Natural killer cell (primary cell): ENCODE measurements around the gene DAPP1. TPM values are rescaled to one million over a fixed set of nuclear protein-coding genes. Genes with fewer than 3 reads are reported as not detected.

Experiments used
- ATAC-seq, 3 donors: fragments of 150-1000 bp in 2 of 3; fragments of 200-7000 bp in 1 of 3; cut with Tn5 transposase; 1 replicate in 1 of 3; 2 replicates in 2 of 3; pipeline ENCODE4 v1.10.0; 2021; ENCODE audit warnings: mild to moderate bottlenecking in 2 of 3, moderate library complexity in 2 of 3
- DNase-seq, 2 donors: peaks; one replicate each; pipeline versions ENCODE4 v3.0.0 to v3.0.0-alpha.2; 2013 to 2021; ENCODE audit warnings: mixed read lengths in 1 of 2
- H3K27ac ChIP-seq: one replicate; pipeline ENCODE4 v1.5.1; 2013; ENCODE audit warnings: mild to moderate bottlenecking, low read length
- H3K27me3 ChIP-seq: one replicate; pipeline ENCODE4 v1.6.1; 2013; ENCODE audit warnings: low read length; ENCODE audit not compliant: control insufficient read depth, insufficient read depth
- H3K36me3 ChIP-seq: one replicate; pipeline ENCODE4 v1.6.1; 2013; ENCODE audit warnings: low read length; ENCODE audit not compliant: control insufficient read depth, insufficient read depth
- H3K4me1 ChIP-seq: one replicate; pipeline ENCODE4 v1.6.1; 2013; ENCODE audit warnings: low read length; ENCODE audit not compliant: control insufficient read depth, insufficient read depth
- H3K4me3 ChIP-seq: one replicate; pipeline ENCODE4 v1.5.1; 2013; ENCODE audit warnings: low read length
- H3K9me3 ChIP-seq: one replicate; pipeline ENCODE4 v1.6.1; 2013; ENCODE audit warnings: low read length; ENCODE audit not compliant: control insufficient read depth, insufficient read depth
- H3K27ac Mint-ChIP-seq, 2 donors: one replicate each; pipeline ENCODE4 v1.8.0; 2022; ENCODE audit warnings: mild to moderate bottlenecking in 2 of 2, mixed read lengths in 2 of 2, moderate library complexity in 1 of 2
- H3K27me3 Mint-ChIP-seq, 2 donors: one replicate each; pipeline ENCODE4 v1.8.0; 2022; ENCODE audit warnings: low read depth in 2 of 2, mixed read lengths in 2 of 2
- H3K36me3 Mint-ChIP-seq: one replicate; pipeline ENCODE4 v1.8.0; 2022; ENCODE audit warnings: mixed read lengths
- H3K4me1 Mint-ChIP-seq, 2 donors: one replicate each; pipeline ENCODE4 v1.8.0; 2022; ENCODE audit warnings: mixed read lengths in 2 of 2
- H3K4me3 Mint-ChIP-seq: one replicate; pipeline ENCODE4 v1.8.0; 2022; ENCODE audit warnings: mild to moderate bottlenecking, moderate library complexity, mixed read lengths
- H3K9me3 Mint-ChIP-seq, 2 donors: one replicate each; pipeline ENCODE4 v1.8.0; 2022; ENCODE audit warnings: mixed read lengths in 2 of 2
- WGBS: methylation state at CpG from one replicate; pipeline ENCODE4 v1.1.7; 2013; ENCODE audit warnings: missing lambda C conversion rate; ENCODE audit not compliant: insufficient coverage; 5-methylcytosine and 5-hydroxymethylcytosine counted together
- intact Hi-C: fragments of 100-400 bp; cut with micrococcal nuclease; formaldehyde crosslinking; loops from one replicate; pipeline ENCODE4 v1.14.2; 2022
- total RNA-seq, 4 donors: library from RNA; stranded (reverse); fragments of 120-200 nt in 1 of 4; gene quantifications; one replicate each; pipeline versions ENCODE4 v1.2.3 to v1.2.4, GENCODE V29; 2013 to 2022
- TF ChIP-seq, protein P1 (sequence below): fragments of 200-600 bp; IDR thresholded peaks from one replicate; pipeline ENCODE4 v1.8.0; 2022; ENCODE audit warnings: antibody characterized with exemption

The DAPP1 gene
- total RNA-seq, 3 donors from 2014 or later (not counting 1 experiment from before 2014, with no cell fraction given) = 5.9 to 7.3 (median 6.8) TPM

- Mint-ChIP-seq H3K27ac (no peak overlapping the region), H3K9me3 (no peaks in the 10 kb centered on the region), H3K4me1 (no peaks in the 10 kb centered on the region), H3K36me3 (no peaks in the 10 kb centered on the region), H3K4me3 (no peak overlapping the region), H3K27me3 (no peaks in the 10 kb centered on the region)
- intact Hi-C loops = no loop called here
- TF ChIP-seq, protein P1, sequence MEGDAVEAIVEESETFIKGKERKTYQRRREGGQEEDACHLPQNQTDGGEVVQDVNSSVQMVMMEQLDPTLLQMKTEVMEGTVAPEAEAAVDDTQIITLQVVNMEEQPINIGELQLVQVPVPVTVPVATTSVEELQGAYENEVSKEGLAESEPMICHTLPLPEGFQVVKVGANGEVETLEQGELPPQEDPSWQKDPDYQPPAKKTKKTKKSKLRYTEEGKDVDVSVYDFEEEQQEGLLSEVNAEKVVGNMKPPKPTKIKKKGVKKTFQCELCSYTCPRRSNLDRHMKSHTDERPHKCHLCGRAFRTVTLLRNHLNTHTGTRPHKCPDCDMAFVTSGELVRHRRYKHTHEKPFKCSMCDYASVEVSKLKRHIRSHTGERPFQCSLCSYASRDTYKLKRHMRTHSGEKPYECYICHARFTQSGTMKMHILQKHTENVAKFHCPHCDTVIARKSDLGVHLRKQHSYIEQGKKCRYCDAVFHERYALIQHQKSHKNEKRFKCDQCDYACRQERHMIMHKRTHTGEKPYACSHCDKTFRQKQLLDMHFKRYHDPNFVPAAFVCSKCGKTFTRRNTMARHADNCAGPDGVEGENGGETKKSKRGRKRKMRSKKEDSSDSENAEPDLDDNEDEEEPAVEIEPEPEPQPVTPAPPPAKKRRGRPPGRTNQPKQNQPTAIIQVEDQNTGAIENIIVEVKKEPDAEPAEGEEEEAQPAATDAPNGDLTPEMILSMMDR = no peak
- ATAC-seq (no peak), DNase-seq (no peak)
- Histone ChIP-seq H3K27ac (no peak overlapping the region), H3K36me3 (peaks cover 18% of the 10 kb centered on the region), H3K4me3 (no peak overlapping the region), H3K9me3 (no peaks in the 10 kb centered on the region), H3K4me1 (no peaks in the 10 kb centered on the region), H3K27me3 (no peaks in the 10 kb centered on the region)
- 98% methylated on average over 3 of the region's 5 CpGs for WGBS
These were observed 17.1 kb downstream of the DAPP1 start for GRCh38 chr4:99833756-99834155.

DNA sequence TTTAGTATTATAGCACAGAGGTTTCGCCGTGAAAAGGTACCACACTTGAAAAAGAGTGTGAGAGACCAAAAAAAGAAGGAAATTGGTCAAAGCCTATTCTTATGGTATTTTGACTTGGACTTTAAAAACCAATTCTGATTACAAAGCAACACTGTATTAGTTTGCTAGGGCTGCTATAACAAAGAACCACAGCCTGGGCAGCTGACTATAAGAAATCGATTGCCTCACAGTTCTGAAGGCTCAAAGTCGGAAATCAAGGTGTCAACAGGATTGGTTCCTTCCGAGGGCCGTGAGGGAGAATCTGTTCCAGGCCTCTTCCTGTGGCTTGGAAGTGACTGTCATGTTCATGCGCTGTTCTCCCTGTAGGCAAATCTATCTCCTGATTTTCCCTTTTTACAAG, 17.9 kb downstream of the DAPP1 start:
- 96% methylated on average over 5 of the region's 7 CpGs for WGBS
- no peaks in the 10 kb centered on the region for H3K36me3 Mint-ChIP-seq
- no peak overlapping the region for H3K27ac Mint-ChIP-seq

GRCh38 chr4:99835942-99836341, 19.3 kb downstream of the DAPP1 start:
- H3K27ac Mint-ChIP-seq = no peak overlapping the region

More for the DNA sequence above, 17.9 kb downstream of the DAPP1 start:
- DNase-seq (no peak), ATAC-seq (no peak)
- Mint-ChIP-seq H3K9me3 (no peaks in the 10 kb centered on the region), H3K4me1 (no peaks in the 10 kb centered on the region), H3K27me3 (no peaks in the 10 kb centered on the region), H3K4me3 (no peak overlapping the region)
- intact Hi-C loops = no loop called here
- Histone ChIP-seq H3K27me3 (no peaks in the 10 kb centered on the region), H3K9me3 (no peaks in the 10 kb centered on the region), H3K4me1 (no peaks in the 10 kb centered on the region), H3K36me3 (peaks cover 18% of the 10 kb centered on the region), H3K4me3 (no peak overlapping the region), H3K27ac (no peak overlapping the region)
- TF ChIP-seq, protein P1 = no peak

GRCh38 chr4:99838927-99839326, 22.3 kb downstream of the DAPP1 start:
- no peaks in the 10 kb centered on the region for H3K4me1 Mint-ChIP-seq
- no peaks in the 10 kb centered on the region for H3K27me3 Mint-ChIP-seq
- H3K27me3 ChIP-seq = no peaks in the 10 kb centered on the region
- intact Hi-C loops = no loop called here
- H3K36me3 Mint-ChIP-seq = no peaks in the 10 kb centered on the region
- no peak overlapping the region for H3K27ac Mint-ChIP-seq
- ATAC-seq = no peak
- no peak overlapping the region for H3K27ac ChIP-seq
- no peak for DNase-seq
- TF ChIP-seq, protein P1 = no peak
- no peaks in the 10 kb centered on the region for H3K4me1 ChIP-seq
- H3K4me3 Mint-ChIP-seq = no peak overlapping the region
- WGBS = 89% methylated on average over 2 of the region's 2 CpGs
- H3K9me3 ChIP-seq = no peaks in the 10 kb centered on the region
- H3K4me3 ChIP-seq = no peak overlapping the region
- peaks cover 22% of the 10 kb centered on the region for H3K36me3 ChIP-seq
- H3K9me3 Mint-ChIP-seq = no peaks in the 10 kb centered on the region

More at GRCh38 chr4:99835942-99836341, 19.3 kb downstream of the DAPP1 start:
- H3K9me3 Mint-ChIP-seq = no peaks in the 10 kb centered on the region
- H3K4me3 Mint-ChIP-seq = no peak overlapping the region
- Histone ChIP-seq H3K4me3 (no peak overlapping the region), H3K27ac (no peak overlapping the region), H3K4me1 (no peaks in the 10 kb centered on the region), H3K9me3 (no peaks in the 10 kb centered on the region), H3K27me3 (no peaks in the 10 kb centered on the region), H3K36me3 (peaks cover 18% of the 10 kb centered on the region)
- no peaks in the 10 kb centered on the region for H3K4me1 Mint-ChIP-seq
- H3K27me3 Mint-ChIP-seq = no peaks in the 10 kb centered on the region
- DNase-seq = no peak
- no peaks in the 10 kb centered on the region for H3K36me3 Mint-ChIP-seq
- no peak for ATAC-seq
- 96% methylated on average over 2 of the region's 2 CpGs for WGBS
- TF ChIP-seq, protein P1 = no peak
- intact Hi-C loops = no loop called here
